ENCODE measurements around the gene LRRTM4. TPM values are rescaled to one million over a fixed set of nuclear protein-coding genes. Genes with fewer than 3 reads are reported as not detected.

LRRTM4 gene
- total RNA-seq, 2 experiments from 2014 or later = not detected

DNA sequence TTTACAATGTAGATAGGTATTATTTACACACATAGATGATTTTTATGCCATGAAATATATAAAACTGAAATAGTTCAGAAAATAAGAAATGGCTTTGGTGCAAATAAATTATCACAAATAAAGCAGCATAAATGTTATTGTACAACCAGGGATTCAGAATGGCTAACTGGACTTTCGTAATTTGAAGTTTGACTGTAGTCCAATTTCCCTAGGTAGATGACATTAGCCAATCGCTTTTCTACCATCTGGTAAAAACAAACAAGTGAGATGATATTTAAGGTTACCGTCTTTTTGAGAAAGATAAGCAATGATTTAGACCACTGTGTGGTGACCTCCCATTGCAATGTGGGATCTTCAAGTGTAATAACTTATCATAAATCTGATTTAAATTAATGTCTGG is 400.7 kb downstream of the LRRTM4 start:
- Histone ChIP-seq H3K9me2 (ENCODE audit: insufficient read depth, low read length) (no peaks in the 10 kb centered on the region), H3K4me1 (ENCODE audit: insufficient read depth, low read length, poor library complexity, severe bottlenecking) (no peaks in the 10 kb centered on the region), H3K27ac (ENCODE audit: low read depth, low read length, poor library complexity, severe bottlenecking) (no peak overlapping the region), H4K20me1 (ENCODE audit: insufficient read depth, low read length) (no peaks in the 10 kb centered on the region), H3K4me3 (ENCODE audit: low read depth, low read length, poor library complexity, severe bottlenecking) (no peak overlapping the region), H3K9me3 (ENCODE audit: low read length) (no peaks in the 10 kb centered on the region), H2AFZ (ENCODE audit: low read length) (no peak overlapping the region), H3K79me2 (ENCODE audit: insufficient read depth, low read depth, low read length) (no peaks in the 10 kb centered on the region), H3K4me2 (ENCODE audit: low read length) (no peak overlapping the region), H3K36me3 (ENCODE audit: insufficient read depth, low read length) (no peaks in the 10 kb centered on the region)
- BruUV-seq (replicated peaks) = no TSS peak
- CTCF ChIA-PET (ENCODE audit: unreplicated experiment) = no interaction called here
- intact Hi-C loops (cut with micrococcal nuclease; ENCODE audit: unreplicated experiment) = no loop called here
- POLR2A ChIA-PET = no interaction called here
- DNase-seq (ENCODE audit: low spot score) = no peak
- TF ChIP-seq, protein P1, sequence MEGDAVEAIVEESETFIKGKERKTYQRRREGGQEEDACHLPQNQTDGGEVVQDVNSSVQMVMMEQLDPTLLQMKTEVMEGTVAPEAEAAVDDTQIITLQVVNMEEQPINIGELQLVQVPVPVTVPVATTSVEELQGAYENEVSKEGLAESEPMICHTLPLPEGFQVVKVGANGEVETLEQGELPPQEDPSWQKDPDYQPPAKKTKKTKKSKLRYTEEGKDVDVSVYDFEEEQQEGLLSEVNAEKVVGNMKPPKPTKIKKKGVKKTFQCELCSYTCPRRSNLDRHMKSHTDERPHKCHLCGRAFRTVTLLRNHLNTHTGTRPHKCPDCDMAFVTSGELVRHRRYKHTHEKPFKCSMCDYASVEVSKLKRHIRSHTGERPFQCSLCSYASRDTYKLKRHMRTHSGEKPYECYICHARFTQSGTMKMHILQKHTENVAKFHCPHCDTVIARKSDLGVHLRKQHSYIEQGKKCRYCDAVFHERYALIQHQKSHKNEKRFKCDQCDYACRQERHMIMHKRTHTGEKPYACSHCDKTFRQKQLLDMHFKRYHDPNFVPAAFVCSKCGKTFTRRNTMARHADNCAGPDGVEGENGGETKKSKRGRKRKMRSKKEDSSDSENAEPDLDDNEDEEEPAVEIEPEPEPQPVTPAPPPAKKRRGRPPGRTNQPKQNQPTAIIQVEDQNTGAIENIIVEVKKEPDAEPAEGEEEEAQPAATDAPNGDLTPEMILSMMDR (conservative IDR thresholded peaks at IDR 0.05; ENCODE audit: low read length) = no peak

DNA sequence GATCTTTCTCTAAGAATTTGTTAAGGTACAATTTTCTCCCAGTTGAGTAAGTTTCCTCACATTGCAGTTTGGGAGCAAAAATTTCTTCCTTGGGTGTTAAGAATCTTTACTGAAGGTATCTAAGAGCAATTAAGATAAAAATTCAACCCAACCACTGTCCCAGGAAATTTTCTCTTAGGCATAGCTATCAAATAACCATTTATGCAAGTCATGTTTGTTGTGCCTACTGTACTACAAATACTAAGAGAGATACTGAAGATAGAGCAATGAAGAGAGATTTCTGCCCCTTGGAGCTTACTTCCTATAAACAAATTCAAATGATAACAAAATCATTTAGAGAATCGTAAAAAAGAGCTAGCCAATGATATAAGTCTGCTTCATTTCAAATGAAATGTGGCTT is 402.8 kb downstream of the LRRTM4 start:
- Histone ChIP-seq H3K9me2 (ENCODE audit: insufficient read depth, low read length) (no peaks in the 10 kb centered on the region), H3K36me3 (ENCODE audit: insufficient read depth, low read length) (no peaks in the 10 kb centered on the region), H3K79me2 (ENCODE audit: insufficient read depth, low read depth, low read length) (no peaks in the 10 kb centered on the region), H3K4me1 (ENCODE audit: insufficient read depth, low read length, poor library complexity, severe bottlenecking) (no peaks in the 10 kb centered on the region), H3K4me3 (ENCODE audit: low read depth, low read length, poor library complexity, severe bottlenecking) (no peak overlapping the region), H4K20me1 (ENCODE audit: insufficient read depth, low read length) (no peaks in the 10 kb centered on the region), H3K4me2 (ENCODE audit: low read length) (no peak overlapping the region), H2AFZ (ENCODE audit: low read length) (no peak overlapping the region), H3K9me3 (ENCODE audit: low read length) (no peaks in the 10 kb centered on the region), H3K27ac (ENCODE audit: low read depth, low read length, poor library complexity, severe bottlenecking) (no peak overlapping the region)
- CTCF ChIA-PET (ENCODE audit: unreplicated experiment) = no interaction called here
- TF ChIP-seq, protein P1 (conservative IDR thresholded peaks at IDR 0.05; ENCODE audit: low read length) = no peak
- no peak for TF ChIP-seq EZH2phosphoT487 (IDR thresholded peaks at IDR 0.05; ENCODE audit: borderline replicate concordance, low read depth, low read length)
- no peak for DNase-seq (ENCODE audit: low spot score)
- POLR2A ChIA-PET = no interaction called here
- no TSS peak for BruUV-seq (replicated peaks)
- intact Hi-C loops (cut with micrococcal nuclease; ENCODE audit: unreplicated experiment) = no loop called here

DNA sequence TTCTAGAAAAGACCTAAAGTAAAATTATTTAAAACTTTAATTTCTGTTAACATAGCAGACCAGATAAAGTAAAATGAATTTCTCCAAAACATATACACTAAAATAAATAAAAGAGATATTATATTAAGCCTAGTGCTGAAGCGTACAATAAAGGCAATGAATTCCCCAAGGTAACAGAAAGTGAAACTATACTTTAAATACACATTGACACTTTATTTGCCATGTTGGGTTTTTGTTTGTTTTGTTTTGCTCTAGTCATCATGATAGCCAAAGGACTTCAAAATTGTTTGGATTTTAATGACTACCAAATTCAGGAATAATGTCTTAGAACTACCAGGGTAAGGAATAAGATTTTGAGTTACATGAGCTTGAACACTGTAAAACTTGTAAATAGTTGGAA is 413.3 kb downstream of the LRRTM4 start:
- DNase-seq (ENCODE audit: low spot score) = no peak
- TF ChIP-seq EZH2phosphoT487 (IDR thresholded peaks at IDR 0.05; ENCODE audit: borderline replicate concordance, low read depth, low read length) = no peak
- TF ChIP-seq, protein P1 (conservative IDR thresholded peaks at IDR 0.05; ENCODE audit: low read length) = no peak
- H3K4me2 ChIP-seq (ENCODE audit: low read length) = no peak overlapping the region
- H3K9me2 ChIP-seq (ENCODE audit: insufficient read depth, low read length) = no peaks in the 10 kb centered on the region
- H3K4me1 ChIP-seq (ENCODE audit: insufficient read depth, low read length, poor library complexity, severe bottlenecking) = no peaks in the 10 kb centered on the region
- no peak overlapping the region for H3K27ac ChIP-seq (ENCODE audit: low read depth, low read length, poor library complexity, severe bottlenecking)
- POLR2A ChIA-PET = no interaction called here
- no peaks in the 10 kb centered on the region for H3K36me3 ChIP-seq (ENCODE audit: insufficient read depth, low read length)
- intact Hi-C loops (cut with micrococcal nuclease; ENCODE audit: unreplicated experiment) = no loop called here
- no peak overlapping the region for H3K4me3 ChIP-seq (ENCODE audit: low read depth, low read length, poor library complexity, severe bottlenecking)
- CTCF ChIA-PET (ENCODE audit: unreplicated experiment) = no interaction called here
- BruUV-seq (replicated peaks) = no TSS peak
- no peaks in the 10 kb centered on the region for H3K9me3 ChIP-seq (ENCODE audit: low read length)
- no peak overlapping the region for H2AFZ ChIP-seq (ENCODE audit: low read length)
- H4K20me1 ChIP-seq (ENCODE audit: insufficient read depth, low read length) = no peaks in the 10 kb centered on the region
- no peaks in the 10 kb centered on the region for H3K79me2 ChIP-seq (ENCODE audit: insufficient read depth, low read depth, low read length)
